ENCODE measurements around the gene ZNF594. TPM values are rescaled to one million over a fixed set of nuclear protein-coding genes. Genes with fewer than 3 reads are reported as not detected.
"Not testable (repeated sequence)": the region's sequence is repeated elsewhere in the genome, so short reads cannot be mapped to it uniquely, and the experiment has no call there.

ZNF594 gene
- total RNA-seq, 2 donors from 2014 or later = 9.8 to 19.7 TPM

- peak overlapping the region; percentile 92 to 95 for H3K27ac Mint-ChIP-seq
- H3K4me1 Mint-ChIP-seq (ENCODE audit: low read depth in 2 of 2) = peaks cover 21 to 29% of the 10 kb centered on the region in 2 donors
- DNase-seq (ENCODE audit: low spot score) (no peak), ATAC-seq (no peak)
- peak overlapping the region; percentile 34 for H3K4me3 Mint-ChIP-seq
- H3K9me3 Mint-ChIP-seq = no peaks in the 10 kb centered on the region
- no peaks in the 10 kb centered on the region for H3K36me3 Mint-ChIP-seq
- H3K27me3 Mint-ChIP-seq = no peaks in the 10 kb centered on the region
These were observed 27.9 kb upstream of the ZNF594 start for GRCh38 chr17:5219536-5219935.

- DNase-seq (ENCODE audit: low spot score); H3K4me3 Mint-ChIP-seq; H3K27me3 Mint-ChIP-seq; H3K27ac Mint-ChIP-seq; H3K36me3 Mint-ChIP-seq; ATAC-seq; H3K9me3 Mint-ChIP-seq: not testable (repeated sequence)
- H3K4me1 Mint-ChIP-seq (ENCODE audit: low read depth in 2 of 2) = peaks cover 16 to 18% of the 10 kb centered on the region in 2 donors
These were observed 25.9 kb upstream of the ZNF594 start for GRCh38 chr17:5217562-5217961.

GRCh38 chr17:5211458-5211857, 19.8 kb upstream of the ZNF594 start:
- no peaks in the 10 kb centered on the region for H3K27me3 Mint-ChIP-seq
- no peak for DNase-seq (ENCODE audit: low spot score)
- H3K27ac Mint-ChIP-seq = no peak overlapping the region
- H3K4me3 Mint-ChIP-seq = no peak overlapping the region
- H3K36me3 Mint-ChIP-seq = no peaks in the 10 kb centered on the region
- H3K9me3 Mint-ChIP-seq = no peaks in the 10 kb centered on the region
- ATAC-seq = no peak
- peaks cover 0 to 10% of the 10 kb centered on the region in 2 donors for H3K4me1 Mint-ChIP-seq (ENCODE audit: low read depth in 2 of 2)

- Mint-ChIP-seq H3K27ac (peak overlapping the region in 1 of 2 donors; percentile 69), H3K9me3 (no peaks in the 10 kb centered on the region), H3K4me3 (no peak overlapping the region), H3K4me1 (ENCODE audit: low read depth in 2 of 2) (peaks cover 0 to 10% of the 10 kb centered on the region in 2 donors), H3K27me3 (no peaks in the 10 kb centered on the region), H3K36me3 (no peaks in the 10 kb centered on the region)
- ATAC-seq = no peak
- DNase-seq (ENCODE audit: low spot score) = no peak
These were observed 19.1 kb upstream of the ZNF594 start for GRCh38 chr17:5210614-5211252.

GRCh38 chr17:5210091-5210490, 18.4 kb upstream of the ZNF594 start:
- DNase-seq (ENCODE audit: low spot score) (no peak), ATAC-seq (no peak)
- H3K4me1 Mint-ChIP-seq (ENCODE audit: low read depth in 2 of 2) = peaks cover 0 to 10% of the 10 kb centered on the region in 2 donors
- no peak overlapping the region for H3K4me3 Mint-ChIP-seq
- no peaks in the 10 kb centered on the region for H3K36me3 Mint-ChIP-seq
- H3K9me3 Mint-ChIP-seq = no peaks in the 10 kb centered on the region
- peak overlapping the region in 1 of 2 donors; percentile 69 for H3K27ac Mint-ChIP-seq
- no peaks in the 10 kb centered on the region for H3K27me3 Mint-ChIP-seq

- no peaks in the 10 kb centered on the region for H3K9me3 Mint-ChIP-seq
- H3K27me3 Mint-ChIP-seq = no peaks in the 10 kb centered on the region
- H3K36me3 Mint-ChIP-seq = no peaks in the 10 kb centered on the region
- H3K27ac Mint-ChIP-seq = no peak overlapping the region
- no peak for ATAC-seq
- H3K4me1 Mint-ChIP-seq (ENCODE audit: low read depth in 2 of 2) = peaks cover 0 to 10% of the 10 kb centered on the region in 2 donors
- H3K4me3 Mint-ChIP-seq = no peak overlapping the region
- no peak for DNase-seq (ENCODE audit: low spot score)
These were observed 17.7 kb upstream of the ZNF594 start for GRCh38 chr17:5209396-5209795.

GRCh38 chr17:5203908-5204294, 12.2 kb upstream of the ZNF594 start:
- H3K27me3 Mint-ChIP-seq = no peaks in the 10 kb centered on the region
- no peak overlapping the region for H3K4me3 Mint-ChIP-seq
- peak overlapping the region in 1 of 2 donors; percentile 70 for H3K27ac Mint-ChIP-seq
- H3K9me3 Mint-ChIP-seq = no peaks in the 10 kb centered on the region
- H3K4me1 Mint-ChIP-seq (ENCODE audit: low read depth in 2 of 2) = peaks cover 8 to 11% of the 10 kb centered on the region in 2 donors
- ATAC-seq = peak in 1 of 2 donors; percentile 62
- no peak for DNase-seq (ENCODE audit: low spot score)
- no peaks in the 10 kb centered on the region for H3K36me3 Mint-ChIP-seq

- no peak for DNase-seq (ENCODE audit: low spot score)
- no peak overlapping the region for H3K27ac Mint-ChIP-seq
- no peak for ATAC-seq
- no peaks in the 10 kb centered on the region for H3K36me3 Mint-ChIP-seq
- no peaks in the 10 kb centered on the region for H3K9me3 Mint-ChIP-seq
- peaks cover 8 to 13% of the 10 kb centered on the region in 2 donors for H3K4me1 Mint-ChIP-seq (ENCODE audit: low read depth in 2 of 2)
- H3K4me3 Mint-ChIP-seq = no peak overlapping the region
- no peaks in the 10 kb centered on the region for H3K27me3 Mint-ChIP-seq
These were observed 11.7 kb upstream of the ZNF594 start for GRCh38 chr17:5203178-5203907.

GRCh38 chr17:5201011-5201410, 9.3 kb upstream of the ZNF594 start:
- Mint-ChIP-seq H3K27me3 (no peaks in the 10 kb centered on the region), H3K27ac (no peak overlapping the region), H3K36me3 (no peaks in the 10 kb centered on the region), H3K9me3 (no peaks in the 10 kb centered on the region), H3K4me3 (no peak overlapping the region), H3K4me1 (ENCODE audit: low read depth in 2 of 2) (peaks cover 13 to 16% of the 10 kb centered on the region in 2 donors)
- ATAC-seq (no peak), DNase-seq (ENCODE audit: low spot score) (no peak)

- H3K4me1 Mint-ChIP-seq (ENCODE audit: low read depth in 2 of 2) = peaks cover 13 to 16% of the 10 kb centered on the region in 2 donors
- no peaks in the 10 kb centered on the region for H3K36me3 Mint-ChIP-seq
- DNase-seq (ENCODE audit: low spot score) (no peak), ATAC-seq (no peak)
- H3K27ac Mint-ChIP-seq = no peak overlapping the region
- H3K9me3 Mint-ChIP-seq = no peaks in the 10 kb centered on the region
- H3K27me3 Mint-ChIP-seq = no peaks in the 10 kb centered on the region
- no peak overlapping the region for H3K4me3 Mint-ChIP-seq
These were observed 8.7 kb upstream of the ZNF594 start for GRCh38 chr17:5200360-5200759.

GRCh38 chr17:5198472-5198871, 6.8 kb upstream of the ZNF594 start:
- Mint-ChIP-seq H3K4me3 (no peak overlapping the region), H3K27ac (peak overlapping the region; percentile 41 to 71), H3K27me3 (no peaks in the 10 kb centered on the region), H3K36me3 (no peaks in the 10 kb centered on the region), H3K9me3 (no peaks in the 10 kb centered on the region), H3K4me1 (ENCODE audit: low read depth in 2 of 2) (peaks cover 4 to 9% of the 10 kb centered on the region in 2 donors)
- peak in 1 of 2 donors; percentile 50 for ATAC-seq
- no peak for DNase-seq (ENCODE audit: low spot score)

- Mint-ChIP-seq H3K9me3 (no peaks in the 10 kb centered on the region), H3K4me3 (no peak overlapping the region), H3K27me3 (no peaks in the 10 kb centered on the region), H3K36me3 (peaks cover 11% of the 10 kb centered on the region), H3K27ac (no peak overlapping the region), H3K4me1 (ENCODE audit: low read depth in 2 of 2) (peaks cover 35 to 36% of the 10 kb centered on the region in 2 donors)
- ATAC-seq (no peak), DNase-seq (ENCODE audit: low spot score) (no peak)
These were observed 2.7 kb upstream of the ZNF594 start for GRCh38 chr17:5194346-5194745.

- H3K36me3 Mint-ChIP-seq = peaks cover 69% of the 10 kb centered on the region
- H3K27me3 Mint-ChIP-seq = no peaks in the 10 kb centered on the region
- H3K9me3 Mint-ChIP-seq = peaks cover 29% of the 10 kb centered on the region
- ATAC-seq = peak; percentile 99 to 100
- peaks cover 29 to 31% of the 10 kb centered on the region in 2 donors for H3K4me1 Mint-ChIP-seq (ENCODE audit: low read depth in 2 of 2)
- peak; percentile 87 for DNase-seq (ENCODE audit: low spot score)
- no peak overlapping the region for H3K4me3 Mint-ChIP-seq
- peak overlapping the region; percentile 43 to 53 for H3K27ac Mint-ChIP-seq
These were observed 7.4 kb downstream of the ZNF594 start for GRCh38 chr17:5184288-5184687.

GRCh38 chr17:5183410-5183793, 8.3 kb downstream of the ZNF594 start:
- peaks cover 66% of the 10 kb centered on the region for H3K36me3 Mint-ChIP-seq
- peak overlapping the region in 1 of 2 donors; percentile 33 for H3K27ac Mint-ChIP-seq
- peaks cover 29% of the 10 kb centered on the region for H3K9me3 Mint-ChIP-seq
- H3K4me3 Mint-ChIP-seq = peak overlapping the region; percentile 39
- DNase-seq (ENCODE audit: low spot score) (no peak), ATAC-seq (no peak)
- H3K27me3 Mint-ChIP-seq = no peaks in the 10 kb centered on the region
- peaks cover 29 to 31% of the 10 kb centered on the region in 2 donors for H3K4me1 Mint-ChIP-seq (ENCODE audit: low read depth in 2 of 2)

All from natural killer cell treated with Interleukin-12 subunit alpha and Interleukin-12 subunit beta and Interleukin-15 and Interleukin-18, amount 100 ng/mL, for 72 hours (primary cell).